Stimulated activated CD8-positive, alpha-beta memory T cell treated with anti-CD3 and anti-CD28 coated beads, Interleukin-4, amount 100 ng/mL, for 48 hours (primary cell): ENCODE measurements around the gene CCDC54.
"Not testable (repeated sequence)": the region's sequence is repeated elsewhere in the genome, so short reads cannot be mapped to it uniquely, and the experiment has no call there.

Experiments
- DNase-seq: peaks from one replicate; pipeline ENCODE4 v3.0.0-alpha.2; 2020

CCDC54 gene

DNA sequence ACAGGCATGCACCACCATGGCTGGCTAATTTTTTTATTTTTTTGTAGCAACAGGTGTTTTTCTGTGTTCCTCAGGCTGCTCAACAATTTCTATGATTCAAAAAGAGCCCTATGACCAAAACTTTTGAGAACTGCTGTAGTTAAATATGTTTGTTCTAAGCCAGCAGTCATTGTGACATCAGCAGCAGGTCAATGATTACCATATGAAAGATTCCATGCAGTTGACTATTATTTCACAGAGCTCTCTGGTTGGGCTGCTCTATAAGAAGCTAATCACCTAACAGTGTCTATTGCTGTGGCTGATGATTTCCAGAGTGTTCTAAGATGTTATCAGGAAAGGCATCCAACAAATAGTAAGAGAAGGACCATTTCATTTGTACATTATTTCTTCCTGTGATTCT is at the start of gene CCDC54:
TSS of gene CCDC54 (plus strand) at position 289 of the 400 bp plus-strand sequence. CDS start 149 bp downstream, outside the sequence.
- no peak for DNase-seq

DNA sequence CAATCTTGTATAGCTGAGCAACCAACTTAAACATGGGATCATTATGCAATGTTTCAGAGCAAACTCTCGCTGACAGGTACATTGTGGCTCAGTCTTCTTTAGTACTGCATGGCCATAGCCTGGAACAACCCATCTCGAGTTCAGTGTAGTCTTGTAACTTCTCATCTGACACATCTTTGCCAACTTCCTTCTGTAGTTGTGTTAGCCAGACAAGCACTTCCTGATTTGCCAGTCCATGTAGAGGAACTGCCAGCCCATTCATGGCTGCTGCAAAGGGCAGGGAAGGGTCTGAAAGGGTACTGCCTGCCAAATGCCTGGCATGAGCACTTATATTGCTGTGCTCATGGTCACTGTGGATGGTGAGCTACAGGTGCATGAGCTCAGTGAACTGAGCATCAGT is 49.2 kb upstream of the CCDC54 start:
- DNase-seq = no peak

DNA sequence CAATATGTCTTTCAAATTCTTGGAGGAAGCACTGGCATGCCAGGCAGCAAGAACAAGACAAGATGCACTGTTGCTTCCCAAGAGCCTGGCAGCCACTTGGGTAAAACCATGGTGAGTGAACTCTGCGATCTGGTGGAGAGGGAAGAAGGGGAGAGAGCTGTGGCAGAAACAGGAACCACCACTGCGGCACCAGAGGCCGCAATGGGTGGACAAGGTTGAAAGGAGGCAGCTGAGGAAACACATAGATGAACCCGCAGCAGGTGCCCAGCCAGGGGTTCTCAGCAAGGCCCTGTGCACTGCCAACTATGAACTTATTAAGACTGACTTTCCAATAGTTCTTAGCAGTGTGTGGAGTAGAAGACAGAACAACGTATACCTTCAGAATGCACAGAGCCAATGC is 48.2 kb upstream of the CCDC54 start:
- DNase-seq = no peak

DNA sequence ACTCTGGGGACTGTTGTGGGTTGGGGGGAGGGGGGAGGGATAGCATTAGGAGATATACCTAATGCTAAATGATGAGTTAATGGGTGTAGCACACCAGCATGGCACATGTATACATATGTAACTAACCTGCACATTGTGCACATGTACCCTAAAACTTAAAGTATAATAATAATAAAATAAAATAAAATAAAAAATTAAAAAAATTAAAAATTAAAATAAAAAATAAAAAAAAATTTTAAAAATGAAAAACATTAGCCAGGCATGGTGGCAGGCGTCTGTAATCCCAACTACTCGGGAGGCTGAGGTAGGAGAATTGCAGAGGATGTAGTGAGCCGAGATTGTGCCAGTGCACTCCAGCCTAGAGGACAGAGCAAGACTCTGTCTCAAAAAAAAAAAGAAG is 37.5 kb upstream of the CCDC54 start:
- DNase-seq = not testable (repeated sequence)

DNA sequence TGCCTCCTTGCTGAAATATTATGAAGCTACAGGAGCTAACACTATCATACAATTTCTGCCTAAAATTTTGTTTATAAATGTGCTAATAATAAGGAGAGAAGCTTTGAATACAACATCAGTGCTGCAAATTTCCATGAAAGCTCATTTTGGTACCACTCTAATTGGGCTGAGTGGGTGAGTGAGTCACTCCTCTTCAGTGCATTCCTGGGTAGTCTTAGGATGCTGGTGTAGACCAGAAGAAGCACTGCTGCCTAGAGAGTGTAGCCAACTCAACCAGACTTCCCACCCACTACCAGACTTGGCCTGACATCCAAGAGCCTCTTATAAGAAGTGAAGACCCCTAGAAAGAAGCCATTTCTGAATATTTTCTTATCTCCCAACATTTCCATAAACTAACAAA is 32.5 kb upstream of the CCDC54 start:
- DNase-seq = no peak

DNA sequence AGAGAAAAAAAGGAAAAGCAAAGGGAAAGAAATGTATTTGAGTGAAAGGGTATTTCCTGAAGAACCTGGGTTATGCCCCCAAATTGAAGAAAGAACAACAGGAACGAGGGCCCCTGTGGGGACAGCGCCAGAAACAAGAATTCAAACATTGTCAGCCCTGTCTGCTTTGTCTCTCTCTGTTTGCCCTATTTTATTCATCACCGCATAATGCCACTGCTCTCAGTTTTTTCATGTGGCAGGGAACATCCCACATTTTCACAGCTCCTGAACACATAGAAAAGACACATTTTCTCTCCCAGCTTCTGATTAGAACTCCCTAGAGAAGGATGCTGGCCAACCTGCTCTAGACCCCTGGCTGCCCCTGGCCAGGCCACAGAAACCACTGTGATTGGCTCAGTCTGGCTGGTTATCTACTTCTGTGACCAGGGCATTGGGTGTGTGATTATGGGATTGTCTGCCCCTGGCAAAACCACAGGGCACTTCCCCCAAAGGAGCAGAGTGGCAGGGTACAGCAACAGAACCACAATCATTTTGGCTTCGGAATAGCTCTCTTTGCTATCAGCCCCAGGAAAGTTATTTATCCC is 31.3 kb upstream of the CCDC54 start:
- DNase-seq = no peak

DNA sequence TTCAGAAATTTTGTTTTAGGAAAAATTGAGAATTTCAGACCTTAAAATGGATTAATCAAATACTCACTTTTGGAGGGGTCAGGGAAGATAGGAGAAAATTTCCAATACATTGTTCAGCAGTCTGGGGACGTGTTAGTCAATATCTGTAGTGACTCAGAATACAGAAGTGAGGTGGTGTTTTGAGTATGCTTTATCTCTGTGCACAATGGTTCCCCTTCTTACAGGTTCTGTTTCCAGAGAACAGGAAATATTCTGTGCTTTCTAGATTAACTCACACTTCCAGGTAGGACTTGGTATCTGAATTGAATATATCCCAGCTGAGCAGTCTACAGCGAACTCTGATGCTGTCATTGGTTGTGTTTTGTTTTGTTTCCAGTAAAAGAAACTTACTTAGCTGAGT is 30.7 kb upstream of the CCDC54 start:
- no peak for DNase-seq

DNA sequence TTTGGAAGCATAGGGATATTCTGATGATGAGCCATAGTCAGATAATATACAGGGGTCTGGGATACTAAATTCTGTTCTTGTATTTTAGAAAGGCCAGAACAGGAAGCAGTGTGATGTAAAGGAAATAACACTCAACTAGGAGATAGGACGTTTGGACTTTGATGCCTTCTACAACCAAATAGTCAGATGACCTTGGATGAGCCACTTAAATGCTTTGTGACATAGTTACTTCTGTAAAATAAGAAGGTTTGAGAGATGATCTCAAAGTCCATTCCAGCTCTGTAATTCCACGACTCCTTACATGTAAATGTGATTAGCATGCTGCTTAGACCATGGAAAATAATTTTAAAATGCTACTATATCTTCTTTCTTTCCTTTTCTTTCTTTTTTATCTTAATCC is 29.5 kb upstream of the CCDC54 start:
- no peak for DNase-seq

DNA sequence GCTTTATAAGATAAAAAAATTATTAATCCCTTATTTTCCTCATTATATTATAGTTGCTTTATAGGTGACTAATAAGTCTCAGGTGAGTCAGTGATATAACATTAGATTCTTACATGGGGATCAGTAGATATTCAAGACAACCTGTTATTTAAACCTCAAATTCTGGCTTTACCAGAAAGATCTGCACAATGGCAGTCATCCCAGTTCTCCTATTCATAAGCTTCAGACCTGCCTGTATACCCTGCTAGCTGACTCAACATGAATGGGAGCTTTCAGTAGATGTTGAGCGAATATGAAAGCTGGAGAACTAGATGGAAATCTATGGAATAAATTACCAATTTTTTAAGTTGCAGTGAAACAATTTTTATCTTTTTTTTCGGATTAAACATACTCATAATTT is 20.5 kb upstream of the CCDC54 start:
- DNase-seq = no peak

DNA sequence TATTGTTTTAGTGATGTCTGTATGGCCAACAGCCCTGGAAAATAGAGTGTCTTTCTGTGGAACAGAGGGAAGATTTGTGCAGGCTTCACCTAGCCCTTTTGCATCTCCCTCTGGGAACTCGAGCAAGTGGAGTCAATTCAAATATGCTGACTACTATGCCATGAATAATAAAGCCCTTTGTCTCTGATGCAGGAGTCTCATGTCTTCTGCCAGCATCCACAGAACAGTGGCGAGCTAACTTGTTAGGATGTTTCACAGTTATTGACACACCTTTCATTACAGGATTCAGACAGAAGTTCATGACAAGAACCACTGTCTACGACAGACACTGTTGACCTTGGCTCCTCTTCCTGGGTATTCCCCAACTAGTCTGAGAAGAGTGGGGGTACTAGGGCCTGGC is 15.6 kb upstream of the CCDC54 start:
- DNase-seq = no peak

DNA sequence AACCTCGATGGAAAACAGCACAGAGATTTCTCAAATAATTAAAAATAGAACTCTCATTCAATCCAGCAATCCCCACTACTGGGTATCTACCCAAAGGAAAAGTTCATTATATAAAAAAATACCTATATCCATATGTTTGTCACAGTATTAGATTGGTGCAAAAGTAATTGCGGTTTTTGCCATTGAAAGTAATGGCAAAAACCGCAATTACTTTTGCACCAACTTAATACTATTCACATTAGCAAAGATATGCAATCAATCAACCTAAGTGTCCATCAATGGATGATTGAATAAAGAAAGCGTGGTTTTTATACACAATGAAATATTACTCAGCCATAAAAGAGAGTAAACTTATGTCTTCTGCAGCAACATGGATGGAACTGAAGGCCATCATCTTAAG is 12.2 kb upstream of the CCDC54 start:
- DNase-seq = no peak

DNA sequence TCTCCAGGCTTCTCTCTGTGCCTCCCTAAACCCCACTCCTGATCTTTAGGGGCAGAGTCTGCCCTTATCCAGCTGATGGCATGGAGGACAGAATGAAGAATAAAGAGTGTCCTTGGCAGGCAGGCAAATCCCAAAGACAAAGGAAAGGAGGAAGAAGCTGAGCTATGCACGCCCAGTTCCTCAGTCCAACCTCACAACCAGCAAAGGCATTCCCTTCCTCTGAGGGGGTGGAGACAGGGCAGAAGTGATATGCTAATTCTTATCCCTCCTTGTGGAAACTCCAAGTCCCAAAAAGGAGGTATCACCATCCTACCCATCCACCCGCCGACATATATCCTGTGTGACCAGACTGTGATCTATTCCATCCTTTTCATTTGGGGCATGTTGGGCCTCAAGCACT is 10.5 kb upstream of the CCDC54 start:
- DNase-seq = no peak

DNA sequence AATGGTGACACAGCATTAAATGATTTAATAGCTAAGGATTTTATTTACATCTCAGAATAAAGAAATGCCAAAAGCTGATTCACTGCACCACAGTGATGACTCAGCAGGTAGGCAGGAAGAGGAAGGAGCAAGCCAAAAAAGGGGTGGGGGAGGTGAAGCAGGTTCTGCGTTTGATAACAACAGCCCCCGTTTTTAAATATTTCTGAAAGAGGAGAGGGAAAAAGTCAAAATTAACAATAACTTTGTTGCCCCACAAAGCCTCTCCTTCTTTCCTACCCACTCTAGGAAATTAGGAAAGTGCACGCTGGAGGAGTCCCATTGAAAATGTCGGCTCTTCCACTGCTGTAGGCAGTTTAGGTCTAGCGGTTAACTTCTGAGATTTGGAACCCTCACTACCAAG is 9.9 kb upstream of the CCDC54 start:
- no peak for DNase-seq

DNA sequence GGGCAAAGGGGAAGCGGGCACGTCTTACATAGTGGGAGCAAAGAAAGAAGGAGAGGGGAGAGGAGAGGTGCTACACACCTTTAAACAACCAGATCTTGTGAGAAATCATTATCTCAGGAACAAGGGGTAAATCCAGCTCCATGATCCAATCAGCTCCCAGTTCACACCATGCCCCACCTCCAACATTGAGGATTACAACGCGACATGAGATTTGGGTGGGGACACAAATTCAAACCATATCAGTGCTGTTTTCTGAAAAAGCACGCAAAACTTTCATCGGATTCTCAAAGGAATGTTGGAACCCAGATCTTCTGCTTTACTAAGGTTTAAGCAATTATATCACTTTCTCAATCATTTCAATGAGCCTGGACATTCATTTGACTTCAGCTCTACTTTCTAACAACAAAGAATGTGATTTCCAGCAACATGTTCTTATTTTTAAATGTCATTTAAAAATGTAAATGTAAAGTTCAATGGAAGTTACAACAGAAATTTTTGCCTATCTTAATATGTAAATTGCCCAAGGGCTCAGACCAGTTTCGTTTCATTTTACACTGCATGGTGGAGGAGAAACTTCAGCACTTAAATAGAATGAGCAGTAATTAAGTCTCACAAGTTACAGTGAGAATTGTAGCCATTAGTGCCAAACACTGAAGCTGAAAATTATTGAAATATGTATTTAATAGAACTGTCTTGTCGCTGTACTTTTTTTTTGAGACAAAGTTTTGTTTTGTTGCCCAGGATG is 8.4 kb upstream of the CCDC54 start:
- DNase-seq = no peak

DNA sequence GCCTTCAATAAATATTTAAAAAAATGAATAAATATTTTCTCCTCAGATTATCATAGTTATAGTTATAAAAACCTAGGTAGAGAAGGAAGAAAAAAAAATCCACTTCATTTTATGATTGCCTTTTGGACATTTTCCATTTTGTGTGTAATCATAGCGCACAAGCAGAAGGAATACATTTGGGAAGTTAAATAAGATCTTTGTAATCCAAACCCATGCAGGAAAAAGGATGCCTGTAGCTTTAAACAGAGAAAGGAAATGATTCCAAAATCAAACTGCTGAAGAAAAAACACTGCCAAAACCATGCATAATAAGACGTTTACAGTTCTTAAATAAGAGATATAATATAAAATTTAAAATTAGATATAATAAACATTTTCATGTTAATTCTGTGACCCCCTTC is 7.4 kb upstream of the CCDC54 start:
- no peak for DNase-seq

DNA sequence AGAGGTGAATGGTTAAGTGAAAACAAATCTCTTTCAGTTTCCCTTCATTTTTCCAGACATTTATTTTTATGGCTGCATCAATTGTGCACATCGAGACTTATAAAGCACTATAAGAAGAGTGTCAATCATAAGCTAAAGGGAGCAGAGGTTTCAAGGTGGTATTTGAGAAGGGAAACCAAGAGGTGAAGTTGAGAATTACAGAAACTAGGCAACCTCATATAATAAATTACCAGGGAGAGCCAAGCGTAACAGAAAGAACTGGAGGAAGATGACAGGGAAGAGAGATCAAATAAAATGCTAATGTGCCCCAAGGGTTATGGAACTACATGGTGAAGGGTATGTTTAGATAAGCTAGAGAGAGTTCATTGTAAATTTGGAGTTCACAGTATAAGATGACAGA is 6.3 kb upstream of the CCDC54 start:
- DNase-seq = no peak

DNA sequence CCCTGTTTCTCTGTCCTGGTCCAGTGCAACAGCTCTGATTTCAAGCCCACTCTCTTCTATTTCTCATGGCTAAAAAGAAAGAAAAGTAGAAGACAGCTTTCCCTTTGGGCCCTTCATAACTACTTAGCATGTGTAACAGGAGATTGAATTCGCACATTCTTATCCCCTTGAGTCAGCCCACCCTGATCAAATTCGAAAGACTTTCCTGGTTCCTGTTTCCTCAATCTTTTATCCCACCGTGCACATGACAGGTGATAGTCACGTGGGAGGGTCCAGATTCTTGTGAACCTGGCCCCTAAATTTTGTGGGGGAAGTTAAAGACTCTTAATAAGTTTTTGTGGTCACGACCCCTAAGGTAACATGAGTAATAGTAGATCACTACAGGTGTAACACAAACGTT is 4.7 kb upstream of the CCDC54 start:
- no peak for DNase-seq

DNA sequence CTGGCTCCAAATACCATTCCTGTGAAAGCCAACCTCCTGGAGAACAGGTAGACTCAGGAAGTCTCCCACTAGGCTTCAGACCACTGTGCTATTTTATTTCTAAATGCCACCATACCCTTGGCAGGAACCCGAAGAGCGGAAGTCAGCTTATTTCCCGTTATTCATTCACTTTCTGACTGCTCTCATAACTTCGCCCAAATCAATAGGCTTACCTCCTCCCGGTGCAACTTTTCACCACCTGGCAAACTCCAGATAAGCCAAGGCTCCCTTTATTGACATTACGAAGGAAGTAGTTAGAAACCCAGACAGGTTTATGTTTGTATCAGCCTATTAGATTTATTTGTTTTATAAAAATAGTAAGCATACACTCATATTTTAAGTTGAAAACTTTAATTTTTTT is 3.3 kb upstream of the CCDC54 start:
- DNase-seq = no peak

DNA sequence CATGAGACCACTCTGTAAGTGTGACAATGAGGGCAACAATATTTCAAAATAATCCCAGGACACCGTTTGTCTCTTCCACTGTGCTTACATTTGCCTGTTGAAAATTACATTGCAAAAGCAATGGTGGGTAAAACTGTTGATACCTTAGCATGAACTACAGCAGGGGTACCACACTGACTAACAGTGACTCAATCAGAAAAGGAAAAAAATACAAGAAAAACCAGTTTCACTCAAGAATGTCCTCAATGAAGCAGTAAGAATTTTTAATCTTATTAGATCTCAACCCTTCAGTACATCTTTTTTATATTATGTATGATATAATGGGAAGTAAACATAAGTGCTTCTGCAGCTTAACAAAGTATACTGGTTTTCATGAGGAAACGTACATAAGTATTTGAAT is 1.6 kb upstream of the CCDC54 start:
- no peak for DNase-seq

DNA sequence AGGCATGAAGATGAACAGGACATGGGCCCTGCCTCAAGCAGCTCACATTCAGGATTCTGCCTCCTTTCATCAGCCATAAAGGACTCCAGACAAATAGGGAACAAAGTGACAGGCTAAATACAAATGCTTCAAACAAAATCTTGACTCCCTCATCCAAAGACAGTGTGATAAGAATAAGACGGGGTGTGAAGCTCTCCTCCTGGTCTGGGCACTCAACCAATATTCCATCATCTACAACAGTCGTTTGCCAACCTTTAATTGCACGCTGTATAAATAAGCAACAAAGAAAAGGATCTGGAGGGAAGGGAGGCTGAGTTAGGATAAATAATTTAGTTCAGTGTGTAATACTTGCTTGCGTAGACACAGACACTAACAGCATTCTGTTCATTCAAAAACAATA is 5.4 kb downstream of the CCDC54 start:
- DNase-seq = no peak

DNA sequence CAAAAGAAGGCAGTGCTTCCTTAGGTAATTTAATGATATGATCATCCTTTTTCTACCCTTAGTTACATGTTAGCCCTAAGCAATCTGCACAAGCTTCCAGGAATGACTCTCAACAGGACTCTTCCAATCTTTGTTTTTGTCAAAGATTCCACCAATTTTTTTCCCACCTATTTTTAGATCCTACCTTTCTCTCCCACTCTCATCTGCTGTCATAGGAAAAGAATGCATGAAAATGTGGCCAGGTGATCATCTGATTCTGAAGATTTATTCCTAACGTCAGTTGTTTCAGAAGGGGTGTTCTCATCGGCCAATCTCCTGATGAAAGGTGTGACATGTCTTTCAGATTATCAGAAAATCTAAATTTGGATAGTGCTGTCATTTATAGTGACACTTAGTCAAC is 7.2 kb downstream of the CCDC54 start:
- no peak for DNase-seq

DNA sequence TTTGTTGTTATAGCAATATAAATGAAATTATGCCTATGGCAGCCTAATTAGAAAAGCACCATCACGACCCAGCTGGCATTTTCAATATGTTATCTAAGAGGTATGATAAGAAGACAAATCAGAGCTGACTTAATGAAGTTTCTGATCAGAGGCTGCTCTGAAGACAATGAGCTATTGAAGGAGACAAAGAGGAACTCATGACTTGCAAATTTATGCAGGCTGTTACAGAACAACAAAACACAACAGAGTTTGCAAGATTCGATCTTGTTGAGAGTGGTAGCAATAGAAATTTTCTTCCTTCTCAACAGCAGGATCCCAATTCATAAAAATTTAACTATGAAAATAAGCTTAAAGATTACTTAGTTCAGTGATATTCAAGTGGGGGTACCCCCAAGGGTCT is 7.7 kb downstream of the CCDC54 start:
- DNase-seq = no peak

DNA sequence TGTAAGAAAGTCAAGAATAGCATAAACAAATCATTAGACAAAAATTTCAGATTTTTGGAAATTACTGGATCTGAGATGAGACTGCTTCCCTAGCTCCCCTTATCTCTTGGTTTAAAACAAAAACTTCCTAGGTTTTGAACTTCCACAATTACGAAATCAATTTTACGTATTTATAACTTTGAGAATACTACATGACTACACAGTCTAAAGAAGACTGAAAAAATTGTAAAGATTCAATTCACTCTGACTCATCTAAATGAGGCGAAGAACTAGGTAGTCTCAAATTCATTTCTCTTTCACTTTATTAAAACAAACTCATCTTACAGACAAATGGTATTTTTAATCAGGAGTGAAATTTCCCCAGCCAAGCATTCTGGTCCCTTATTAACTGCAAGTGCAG is 10.3 kb downstream of the CCDC54 start:
- DNase-seq = no peak

DNA sequence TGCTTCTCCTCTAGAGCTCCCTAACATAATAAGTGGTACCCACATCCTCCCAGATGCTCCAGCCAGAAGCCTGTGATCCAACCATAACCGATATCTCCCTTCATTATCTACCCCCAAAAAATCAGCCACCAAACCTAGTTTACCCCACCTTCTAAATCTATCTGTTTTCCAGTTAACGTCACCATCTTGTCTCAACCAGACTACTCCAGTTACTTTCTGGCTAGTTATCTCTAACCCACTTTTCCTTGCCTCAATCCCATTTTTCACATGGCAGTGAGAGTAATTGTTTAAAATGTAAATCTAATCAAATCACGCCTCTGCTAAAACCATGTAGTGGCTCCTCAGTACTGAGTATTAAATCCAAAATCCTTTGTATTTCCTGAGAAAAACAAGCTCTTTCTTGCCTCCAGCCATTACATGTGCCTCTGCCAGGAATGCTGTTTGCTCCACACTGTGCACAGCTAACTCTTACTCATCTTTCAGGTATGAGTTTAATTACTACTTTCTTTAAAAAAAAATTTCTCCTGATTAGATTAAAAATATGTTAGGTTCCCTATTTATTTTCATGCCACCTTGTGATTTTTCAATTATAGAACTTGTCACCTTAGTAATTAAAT is 15.4 kb downstream of the CCDC54 start:
- no peak for DNase-seq

DNA sequence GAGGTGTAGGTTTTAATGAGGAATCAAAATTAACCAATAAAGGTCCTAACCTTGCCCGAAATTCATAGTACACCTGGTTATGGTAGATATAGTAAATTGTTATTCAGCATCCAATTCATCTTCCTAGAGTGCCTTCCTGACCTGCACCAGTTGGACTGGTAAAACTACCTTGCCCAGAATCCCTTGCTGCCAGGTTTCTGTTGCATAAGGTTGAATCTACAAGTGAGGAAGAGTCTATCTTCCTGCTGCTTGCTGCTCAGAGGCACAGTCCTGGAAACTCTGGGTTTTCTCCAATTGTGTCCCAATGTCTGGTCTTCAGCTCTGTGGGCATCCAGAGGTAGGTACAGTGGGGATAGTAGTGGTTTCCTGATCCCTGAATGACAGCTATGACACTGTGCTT is 17.3 kb downstream of the CCDC54 start:
- DNase-seq = no peak
